HG02970 (cell line): Measurements from ENCODE around the gene TRMT2A.

ENCODE experiments used
- ATAC-seq: cut with Tn5 transposase; IDR thresholded peaks from one replicate; pipeline ENCODE4 v1.9.1; 2021; ENCODE audit warnings: mild to moderate bottlenecking, moderate library complexity, moderate number of reproducible peaks; ENCODE audit not compliant: unreplicated experiment, low FRiP score

The TRMT2A gene

GRCh38 chr22:20149257-20150250, 32.5 kb upstream of the TRMT2A start:
- no peak for ATAC-seq

- no peak for ATAC-seq
Measured at GRCh38 chr22:20148414-20148813, 31.4 kb upstream of the TRMT2A start.

- no peak for ATAC-seq
Measured at GRCh38 chr22:20147237-20147988, 30.4 kb upstream of the TRMT2A start.

GRCh38 chr22:20146777-20147176, 29.8 kb upstream of the TRMT2A start:
- no peak for ATAC-seq

- no peak for ATAC-seq
Measured at GRCh38 chr22:20145832-20146223, 28.8 kb upstream of the TRMT2A start.

- no peak for ATAC-seq
Measured at GRCh38 chr22:20145206-20145831, 28.3 kb upstream of the TRMT2A start.

GRCh38 chr22:20143883-20144665, 27.0 kb upstream of the TRMT2A start:
- ATAC-seq, result no peak

- no peak for ATAC-seq
Measured at GRCh38 chr22:20142711-20143621, 25.9 kb upstream of the TRMT2A start.

GRCh38 chr22:20141186-20142077, 24.4 kb upstream of the TRMT2A start:
- ATAC-seq, result no peak

- ATAC-seq, result no peak
Measured at GRCh38 chr22:20140521-20140964, 23.5 kb upstream of the TRMT2A start.

- no peak for ATAC-seq
Measured at GRCh38 chr22:20140107-20140445, 23.1 kb upstream of the TRMT2A start.

- no peak for ATAC-seq
Measured at GRCh38 chr22:20139391-20140106, 22.5 kb upstream of the TRMT2A start.

- no peak for ATAC-seq
Measured at GRCh38 chr22:20138868-20139267, 21.8 kb upstream of the TRMT2A start.

GRCh38 chr22:20138417-20138738, 21.4 kb upstream of the TRMT2A start:
- no peak for ATAC-seq

GRCh38 chr22:20137671-20138416, 20.8 kb upstream of the TRMT2A start:
- no peak for ATAC-seq

- no peak for ATAC-seq
Measured at GRCh38 chr22:20137113-20137512, 20.1 kb upstream of the TRMT2A start.

- no peak for ATAC-seq
Measured at GRCh38 chr22:20136603-20136873, 19.5 kb upstream of the TRMT2A start.
